Measurements from ENCODE around the gene LMOD3.

Gene LMOD3

DNA sequence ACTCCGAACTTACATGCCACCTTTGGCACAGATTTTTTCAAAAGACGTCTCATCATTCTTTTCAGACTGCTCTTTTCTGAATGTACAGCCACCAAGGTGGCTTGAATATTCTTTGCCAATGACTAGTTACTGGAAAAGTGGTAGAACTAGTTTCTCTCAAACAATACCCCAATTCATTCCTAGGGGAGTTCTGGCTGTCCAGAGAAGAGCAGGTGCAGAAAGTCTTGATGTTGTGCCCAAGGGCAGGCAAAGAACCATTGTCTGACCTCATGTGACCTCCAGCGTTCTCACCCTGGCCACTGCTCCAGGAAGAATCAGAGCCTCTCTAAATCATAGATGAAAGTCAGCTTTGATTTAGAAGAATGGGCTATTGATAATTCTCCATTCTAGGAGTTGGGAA, 5.5 kb downstream of the LMOD3 start:
- no peak for TF ChIP-seq ZFX (IDR thresholded peaks at IDR 0.05; ENCODE audit: borderline replicate concordance)
- TF ChIP-seq CTCF (IDR thresholded peaks at IDR 0.05) = no peak
- no peak overlapping the region for H3K27ac ChIP-seq

DNA sequence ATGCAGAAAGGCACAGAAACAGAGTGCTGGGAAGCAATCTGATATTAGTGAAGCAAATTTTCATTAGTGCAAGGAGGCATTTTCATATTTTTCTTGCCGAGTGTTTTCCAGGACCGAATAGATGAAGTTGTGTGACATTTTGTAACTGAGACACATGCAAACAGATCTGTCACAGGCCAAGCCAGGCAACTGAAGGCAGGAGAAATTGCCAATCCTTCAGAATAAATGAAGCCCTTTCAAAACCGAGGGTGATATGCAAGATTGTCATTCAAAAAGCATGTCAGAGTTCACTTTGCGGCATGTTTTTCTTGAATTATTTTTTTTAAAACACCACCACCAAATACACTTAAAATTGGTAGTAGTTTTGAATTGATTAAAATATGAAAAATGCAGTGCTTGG, 6.2 kb downstream of the LMOD3 start:
- TF ChIP-seq ZFX (IDR thresholded peaks at IDR 0.05; ENCODE audit: borderline replicate concordance) (no peak), CTCF (IDR thresholded peaks at IDR 0.05) (no peak)
- no peak overlapping the region for H3K27ac ChIP-seq

DNA sequence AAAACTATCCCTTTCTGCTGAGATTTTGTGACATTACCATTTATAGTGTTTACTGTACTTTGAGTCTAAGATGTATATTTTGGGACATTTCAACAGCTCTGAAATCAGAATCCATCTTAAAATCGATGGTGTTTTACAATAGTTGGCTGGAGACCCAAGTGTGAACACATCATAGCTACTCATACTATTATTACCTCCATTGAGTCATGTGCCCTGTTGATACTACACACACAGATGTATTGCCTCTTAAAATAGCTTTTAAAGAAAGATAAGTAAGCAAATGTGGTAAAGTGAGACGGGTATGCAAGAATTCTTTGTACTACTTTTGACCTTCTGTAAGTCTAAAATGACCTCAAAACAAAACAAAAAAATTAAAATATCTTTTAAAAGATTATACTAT, 6.7 kb downstream of the LMOD3 start:
- TF ChIP-seq ZFX (IDR thresholded peaks at IDR 0.05; ENCODE audit: borderline replicate concordance) (no peak), CTCF (IDR thresholded peaks at IDR 0.05) (no peak)
- H3K27ac ChIP-seq = no peak overlapping the region

GRCh38 chr3:69113536-69113935, 8.9 kb downstream of the LMOD3 start:
- no peak overlapping the region for H3K27ac ChIP-seq
- no peak for TF ChIP-seq CTCF (IDR thresholded peaks at IDR 0.05)
- TF ChIP-seq ZFX (IDR thresholded peaks at IDR 0.05; ENCODE audit: borderline replicate concordance) = no peak

DNA sequence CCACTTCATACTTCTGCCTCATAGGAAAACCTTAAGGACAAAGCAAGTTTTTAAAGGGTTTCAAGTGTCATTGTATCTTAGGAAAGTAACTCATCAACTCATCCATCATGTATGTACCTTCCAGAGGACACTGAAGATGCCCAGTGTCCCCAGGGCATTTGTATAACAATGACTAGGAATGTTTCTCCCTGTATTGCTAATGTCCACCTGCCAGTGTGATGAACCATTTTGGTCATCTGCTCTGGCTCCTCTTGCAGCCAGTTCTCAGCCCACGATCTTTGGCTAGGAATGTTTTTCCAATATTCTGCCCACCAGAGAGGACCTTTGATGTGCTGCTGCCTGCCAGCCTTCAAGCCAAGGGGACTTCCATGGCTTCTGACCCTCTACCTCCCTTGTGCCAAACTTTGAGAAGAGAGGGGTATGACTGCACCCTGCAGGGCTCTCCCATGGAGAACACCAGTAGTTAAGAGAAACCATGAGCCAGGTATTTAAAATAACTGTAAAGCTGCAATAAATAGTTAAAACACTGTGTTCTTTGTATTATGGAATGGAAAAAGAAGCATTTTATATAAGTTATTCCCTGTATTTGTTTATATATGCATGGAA, 11.4 kb downstream of the LMOD3 start:
- H3K27ac ChIP-seq = no peak overlapping the region
- TF ChIP-seq CTCF (IDR thresholded peaks at IDR 0.05) (no peak), ZFX (IDR thresholded peaks at IDR 0.05; ENCODE audit: borderline replicate concordance) (no peak)

- TF ChIP-seq CTCF (IDR thresholded peaks at IDR 0.05) = no peak
- no peak for TF ChIP-seq ZFX (IDR thresholded peaks at IDR 0.05; ENCODE audit: borderline replicate concordance)
- H3K27ac ChIP-seq = no peak overlapping the region
Measured at GRCh38 chr3:69108811-69109210, 13.6 kb downstream of the LMOD3 start.

GRCh38 chr3:69107841-69108240, 14.6 kb downstream of the LMOD3 start:
- TF ChIP-seq ZFX (IDR thresholded peaks at IDR 0.05; ENCODE audit: borderline replicate concordance) (no peak), CTCF (IDR thresholded peaks at IDR 0.05) (no peak)
- no peak overlapping the region for H3K27ac ChIP-seq

Measured in 22Rv1 (cell line).